GM12878 (cell line): Measurements from ENCODE around the gene GNAQ. TPM values are rescaled to one million over a fixed set of nuclear protein-coding genes. Genes with fewer than 3 reads are reported as not detected.

Experiments
- ATAC-seq: fragments of 200-7000 bp; cut with Tn5 transposase; 3 replicates; pipeline ENCODE4 v1.9.1; 2020; ENCODE audit warnings: mild to moderate bottlenecking, moderate library complexity
- BruUV-seq: library from RNA; stranded (reverse); fragments of 400-500 nt; replicated peaks from 2 replicates; lab custom pipeline; 2021; lab: Mats Ljungman, UMichigan
- CTCF ChIA-PET: fragments of 300-600 bp; sonication (Branson Sonifier 250); formaldehyde crosslinking; extraction: SDS; loops from one replicate; lab custom pipeline; 2021; ENCODE audit warnings: inconsistent platforms; lab: Yijun Ruan, JAX
- POLR2A ChIA-PET: fragments of 350-600 bp; formaldehyde crosslinking; extraction: SDS; loops from one replicate; lab custom pipeline; 2021; ENCODE audit warnings: inconsistent platforms; lab: Charles Lee
- RAD21 ChIA-PET: fragments of 300-600 bp; sonication (Branson Sonifier 250); formaldehyde crosslinking; loops from one replicate; lab custom pipeline; 2023; ENCODE audit warnings: antibody characterized with exemption; ENCODE audit not compliant: unreplicated experiment; lab: Charles Lee
- SMC1A ChIA-PET: fragments of 300-600 bp; sonication (Branson Sonifier 250); formaldehyde crosslinking; loops from one replicate; lab custom pipeline; 2023; ENCODE audit not compliant: unreplicated experiment, uncharacterized antibody; lab: Charles Lee
- DNase-seq: peaks from one replicate; pipeline ENCODE4 v3.0.0-alpha.2; 2011; ENCODE audit warnings: low read depth, low spot score
- FAIRE-seq: peaks from 3 replicates; lab custom pipeline; 2011; peaks lifted over from hg19 to GRCh38; lab: Jason Lieb, UNC
- H2AFZ ChIP-seq: 2 replicates; pipeline ENCODE4 v1.6.0; 2011; ENCODE audit warnings: low read depth, low read length, control low read depth; ENCODE audit not compliant: control insufficient read depth
- H3K27ac ChIP-seq: 2 replicates; pipeline ENCODE4 v1.5.1; 2011; ENCODE audit warnings: control low read depth; ENCODE audit not compliant: control insufficient read depth, insufficient read depth
- H3K27me3 ChIP-seq, 2 experiments: replicated peaks in 1 of 2; 2 replicates each; pipeline versions ENCODE4 v1.6.0 to v1.6.1; 2011; ENCODE audit warnings: low read length in 1 of 2; ENCODE audit not compliant: control insufficient read depth in 2 of 2, insufficient read depth in 2 of 2
- H3K36me3 ChIP-seq, 2 experiments: 2 replicates each; pipeline ENCODE4 v1.5.1; 2011; ENCODE audit warnings: low read length in 1 of 2; ENCODE audit not compliant: control insufficient read depth in 2 of 2, insufficient read depth in 2 of 2
- H3K4me1 ChIP-seq: 2 replicates; pipeline ENCODE4 v1.6.1; 2011; ENCODE audit warnings: mild to moderate bottlenecking, low read length, moderate library complexity, mixed read lengths; ENCODE audit not compliant: control insufficient read depth, insufficient read depth
- H3K4me2 ChIP-seq: 2 replicates; pipeline ENCODE4 v1.6.0; 2011; ENCODE audit warnings: control low read depth; ENCODE audit not compliant: control insufficient read depth, insufficient read depth
- H3K4me3 ChIP-seq: fragments of 200-600 bp; sonication (generic); 2 replicates; pipeline ENCODE4 v1.5.1; 2016
- H3K79me2 ChIP-seq: 2 replicates; pipeline ENCODE4 v1.6.0; 2011; ENCODE audit warnings: low read length; ENCODE audit not compliant: control insufficient read depth, insufficient read depth
- H3K9ac ChIP-seq: 2 replicates; pipeline ENCODE4 v1.8.0; 2011; ENCODE audit warnings: low read length, control low read depth, mixed read lengths; ENCODE audit not compliant: control insufficient read depth, insufficient read depth
- H3K9me3 ChIP-seq: replicated peaks from 3 replicates; pipeline ENCODE4 v1.5.1; 2011; ENCODE audit warnings: mild to moderate bottlenecking, low read length; ENCODE audit not compliant: control insufficient read depth, insufficient read depth
- H4K20me1 ChIP-seq: 2 replicates; pipeline ENCODE4 v1.6.0; 2011; ENCODE audit not compliant: control insufficient read depth, insufficient read depth
- BACH1 ChIP-seq: fragments of 450-650 bp; IDR thresholded peaks from 2 replicates; pipeline ENCODE4 v1.6.1; 2017; ENCODE audit warnings: mild to moderate bottlenecking, borderline replicate concordance
- CEBPZ ChIP-seq: fragments of 150-350 bp; IDR thresholded peaks from 2 replicates; pipeline ENCODE4 v1.6.1; 2016; ENCODE audit warnings: low read depth, low read length
- CHD4 ChIP-seq: fragments of 200-600 bp; sonication (generic); IDR thresholded peaks from 2 replicates; pipeline ENCODE4 v1.6.1; 2016; ENCODE audit warnings: mild to moderate bottlenecking
- HDGF ChIP-seq: fragments of 450-650 bp; IDR thresholded peaks from 2 replicates; pipeline ENCODE4 v1.6.1; 2016; ENCODE audit warnings: antibody characterized with exemption
- IRF4 ChIP-seq: IDR thresholded peaks from 2 replicates; pipeline ENCODE4 v1.6.1; 2011; ENCODE audit warnings: low read depth, low read length
- KLF5 ChIP-seq: fragments of 450-650 bp; IDR thresholded peaks from 2 replicates; pipeline ENCODE4 v1.6.1; 2014; ENCODE audit warnings: mild to moderate bottlenecking; ENCODE audit not compliant: partially characterized antibody
- NRF1 ChIP-seq: conservative IDR thresholded peaks from 2 replicates; pipeline ENCODE4 v1.6.1; 2011; ENCODE audit warnings: mild to moderate bottlenecking, low read depth, low read length, improper control_type of control experiment
- POLR2AphosphoS5 ChIP-seq: IDR thresholded peaks from 2 replicates; pipeline ENCODE4 v1.6.1; 2011; ENCODE audit warnings: mild to moderate bottlenecking, low read length, inconsistent platforms
- RAD51 ChIP-seq: fragments of 450-650 bp; IDR thresholded peaks from 2 replicates; pipeline ENCODE4 v1.6.1; 2016; ENCODE audit warnings: moderate library complexity, mild to moderate bottlenecking, inconsistent platforms
- RB1 ChIP-seq: fragments of 450-650 bp; formaldehyde crosslinking; IDR thresholded peaks from 2 replicates; pipeline ENCODE4 v1.6.1; 2017; ENCODE audit warnings: mild to moderate bottlenecking, borderline replicate concordance
- RCOR1 ChIP-seq: conservative IDR thresholded peaks from 2 replicates; pipeline ENCODE4 v1.6.1; 2012; ENCODE audit warnings: low read depth, low read length, improper control_type of control experiment
- SREBF1 ChIP-seq: IDR thresholded peaks from 2 replicates; pipeline ENCODE4 v1.6.1; 2012; ENCODE audit warnings: mild to moderate bottlenecking, low read length
- TARDBP ChIP-seq: IDR thresholded peaks from 2 replicates; pipeline ENCODE4 v1.6.1; 2016; ENCODE audit warnings: borderline replicate concordance
- ZBED1 ChIP-seq: IDR thresholded peaks from 2 replicates; pipeline ENCODE4 v1.6.1; 2016; ENCODE audit warnings: borderline replicate concordance
- ZNF592 ChIP-seq: fragments of 450-650 bp; IDR thresholded peaks from 2 replicates; pipeline ENCODE4 v1.6.1; 2017; ENCODE audit warnings: mild to moderate bottlenecking, moderate library complexity
- WGBS: methylation state at CpG from one replicate; pipeline ENCODE4 v1.1.6; 2016; ENCODE audit warnings: low lambda C conversion rate; ENCODE audit not compliant: insufficient replicate concordance, insufficient coverage; ENCODE audit errors: missing lambda C conversion rate; 5-methylcytosine and 5-hydroxymethylcytosine counted together
- in situ Hi-C: fragments of 300-500 bp; cut with MboI; formaldehyde crosslinking; loops from 9 replicates; pipeline ENCODE4 v1.14.3; 2018; ENCODE audit warnings: mixed read lengths
- intact Hi-C: fragments of 100-400 bp; cut with micrococcal nuclease; formaldehyde crosslinking; loops from one replicate; pipeline ENCODE4 v1.14.2; 2022; ENCODE audit not compliant: unreplicated experiment
- polyA plus RNA-seq, 11 experiments: library from polyadenylated mRNA; depleted of rRNA in 4 of 11; unstranded in 6 of 11; stranded (reverse) in 5 of 11; fragments of >200 nt; fragmentation: Nextera tagmentation in 4 of 11; fragmentation: Illumina TruSeq in 1 of 11; extraction: Ambion mirVana in 4 of 11; extraction: Trizol in 1 of 11; gene quantifications; 1 replicate in 1 of 11; 2 replicates in 10 of 11; pipeline versions ENCODE4 v1.2.1 to v1.2.3, GENCODE V29; 2011 to 2016; ENCODE audit warnings: inconsistent platforms in 2 of 11, missing spikeins in 2 of 11, low read depth in 1 of 11
- total RNA-seq, 4 experiments: library from RNA; depleted of rRNA in 3 of 4; stranded (reverse); fragments of >200 nt in 3 of 4; fragmentation: Illumina TruSeq in 1 of 4; extraction: Trizol in 1 of 4; gene quantifications; 2 replicates each; pipeline versions ENCODE4 v1.2.1 to v1.2.3, GENCODE V29; 2013 to 2021
- TF ChIP-seq, protein P1 (sequence below): fragments of 450-650 bp; IDR thresholded peaks from 2 replicates; pipeline ENCODE4 v1.6.1; 2018; ENCODE audit warnings: mild to moderate bottlenecking, low read depth, moderate library complexity; ENCODE audit not compliant: partially characterized antibody

GNAQ gene
- total and polyA plus RNA-seq, 10 of the 15 experiments (the other 5 are each of a cell fraction or from before 2014, with no cell fraction given): 0.15 to 47.2 (median 0.49) TPM

GRCh38 chr9:77988630-77989029 is 43.0 kb downstream of the GNAQ start:
- H3K27me3 ChIP-seq: no peaks in the 10 kb centered on the region; a peak in 1 of 4 replicates
- H4K20me1 ChIP-seq: no peaks in the 10 kb centered on the region
- FAIRE-seq (no peak), DNase-seq (no peak), ATAC-seq (peak; percentile 37)
- no peak overlapping the region for H3K9ac ChIP-seq
- CTCF ChIA-PET: interaction anchor here (0.6 to 1.2 kb wide), 3 partner anchors 41 to 175 kb away, joined by 3 to 5 read pairs (median 4); no protein-coding TSS in a partner anchor
- in situ Hi-C loops: no loop called here
- no TSS peak for BruUV-seq
- no peaks in the 10 kb centered on the region for H3K9me3 ChIP-seq
- 26% methylated on average over 1 of the region's 1 CpG for WGBS
- POLR2A ChIA-PET: interaction anchor here (1.4 to 3.3 kb wide), 2 partner anchors 7 to 22 kb away, joined by 3 to 21 read pairs; no protein-coding TSS in a partner anchor
- RAD21 ChIA-PET: interaction anchor here (0.5 to 1.9 kb wide), 2 partner anchors 11 to 248 kb away, joined by 5 to 7 read pairs; no protein-coding TSS in a partner anchor
- no peak overlapping the region for H3K4me2 ChIP-seq
- SMC1A ChIA-PET: interaction anchor here (1.1 to 2.8 kb wide), 2 partner anchors 12 to 32 kb away, joined by 3 to 12 read pairs; no protein-coding TSS in a partner anchor
- intact Hi-C loops: loop anchor here (10.0 kb wide), 1 partner anchor 64 kb away; no protein-coding TSS in a partner anchor
- H3K4me1 ChIP-seq: no peaks in the 10 kb centered on the region
- no peaks in the 10 kb centered on the region for H3K79me2 ChIP-seq
- no peak overlapping the region for H2AFZ ChIP-seq
- no peaks in the 10 kb centered on the region for H3K36me3 ChIP-seq
- no peak overlapping the region for H3K4me3 ChIP-seq
- no peak overlapping the region for H3K27ac ChIP-seq
- TF ChIP-seq ZNF592: no peak
- no peak for TF ChIP-seq IRF4
- TF ChIP-seq, protein P1, sequence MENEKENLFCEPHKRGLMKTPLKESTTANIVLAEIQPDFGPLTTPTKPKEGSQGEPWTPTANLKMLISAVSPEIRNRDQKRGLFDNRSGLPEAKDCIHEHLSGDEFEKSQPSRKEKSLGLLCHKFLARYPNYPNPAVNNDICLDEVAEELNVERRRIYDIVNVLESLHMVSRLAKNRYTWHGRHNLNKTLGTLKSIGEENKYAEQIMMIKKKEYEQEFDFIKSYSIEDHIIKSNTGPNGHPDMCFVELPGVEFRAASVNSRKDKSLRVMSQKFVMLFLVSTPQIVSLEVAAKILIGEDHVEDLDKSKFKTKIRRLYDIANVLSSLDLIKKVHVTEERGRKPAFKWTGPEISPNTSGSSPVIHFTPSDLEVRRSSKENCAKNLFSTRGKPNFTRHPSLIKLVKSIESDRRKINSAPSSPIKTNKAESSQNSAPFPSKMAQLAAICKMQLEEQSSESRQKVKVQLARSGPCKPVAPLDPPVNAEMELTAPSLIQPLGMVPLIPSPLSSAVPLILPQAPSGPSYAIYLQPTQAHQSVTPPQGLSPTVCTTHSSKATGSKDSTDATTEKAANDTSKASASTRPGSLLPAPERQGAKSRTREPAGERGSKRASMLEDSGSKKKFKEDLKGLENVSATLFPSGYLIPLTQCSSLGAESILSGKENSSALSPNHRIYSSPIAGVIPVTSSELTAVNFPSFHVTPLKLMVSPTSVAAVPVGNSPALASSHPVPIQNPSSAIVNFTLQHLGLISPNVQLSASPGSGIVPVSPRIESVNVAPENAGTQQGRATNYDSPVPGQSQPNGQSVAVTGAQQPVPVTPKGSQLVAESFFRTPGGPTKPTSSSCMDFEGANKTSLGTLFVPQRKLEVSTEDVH: no peak
- no peak for TF ChIP-seq KLF5
- TF ChIP-seq SREBF1: no peak
- TF ChIP-seq TARDBP: no peak
- no peak for TF ChIP-seq POLR2AphosphoS5
- TF ChIP-seq RAD51: no peak
- TF ChIP-seq RCOR1: no peak
- no peak for TF ChIP-seq ZBED1
- no peak for TF ChIP-seq CEBPZ
- no peak for TF ChIP-seq CHD4
- no peak for TF ChIP-seq HDGF
- no peak for TF ChIP-seq NRF1
- no peak for TF ChIP-seq RB1
- TF ChIP-seq BACH1: no peak
